ENCODE results near the gene DACT2.
"Not testable (repeated sequence)": the region's sequence is repeated elsewhere in the genome, so short reads cannot be mapped to it uniquely, and the experiment has no call there.

DACT2 gene

GRCh38 chr6:168281314-168281713, 38.3 kb downstream of the DACT2 start:
- not testable (repeated sequence) for DNase-seq (ENCODE audit: low read depth in 2 of 2)

GRCh38 chr6:168280899-168281245, 38.7 kb downstream of the DACT2 start:
- no peak for DNase-seq (ENCODE audit: low read depth in 2 of 2)

GRCh38 chr6:168280020-168280898, 39.3 kb downstream of the DACT2 start:
- no peak for DNase-seq (ENCODE audit: low read depth in 2 of 2)

GRCh38 chr6:168279403-168279935, 40.1 kb downstream of the DACT2 start:
- no peak for DNase-seq (ENCODE audit: low read depth in 2 of 2)

- no peak for DNase-seq (ENCODE audit: low read depth in 2 of 2)
These were observed 40.7 kb downstream of the DACT2 start for GRCh38 chr6:168278904-168279303.

- no peak for DNase-seq (ENCODE audit: low read depth in 2 of 2)
These were observed 42.3 kb downstream of the DACT2 start for GRCh38 chr6:168277274-168277669.

GRCh38 chr6:168276576-168277273, 42.9 kb downstream of the DACT2 start:
- DNase-seq (ENCODE audit: low read depth in 2 of 2): no peak

- no peak for DNase-seq (ENCODE audit: low read depth in 2 of 2)
These were observed 44.4 kb downstream of the DACT2 start for GRCh38 chr6:168275168-168275567.

GRCh38 chr6:168274037-168274952, 45.3 kb downstream of the DACT2 start:
- no peak for DNase-seq (ENCODE audit: low read depth in 2 of 2)

GRCh38 chr6:168273441-168274036, 46.0 kb downstream of the DACT2 start:
- no peak for DNase-seq (ENCODE audit: low read depth in 2 of 2)

GRCh38 chr6:168272415-168273325, 46.9 kb downstream of the DACT2 start:
- DNase-seq (ENCODE audit: low read depth in 2 of 2): no peak

- DNase-seq (ENCODE audit: low read depth in 2 of 2): no peak
These were observed 49.1 kb downstream of the DACT2 start for GRCh38 chr6:168270274-168271172.

GRCh38 chr6:168269455-168270243, 49.9 kb downstream of the DACT2 start:
- no peak for DNase-seq (ENCODE audit: low read depth in 2 of 2)

- no peak for DNase-seq (ENCODE audit: low read depth in 2 of 2)
These were observed 50.8 kb downstream of the DACT2 start for GRCh38 chr6:168268755-168269154.

GRCh38 chr6:168267779-168268178, 51.8 kb downstream of the DACT2 start:
- DNase-seq (ENCODE audit: low read depth in 2 of 2): not testable (repeated sequence)

- no peak for DNase-seq (ENCODE audit: low read depth in 2 of 2)
These were observed 53.5 kb downstream of the DACT2 start for GRCh38 chr6:168265827-168266815.

GRCh38 chr6:168265394-168265793, 54.2 kb downstream of the DACT2 start:
- no peak for DNase-seq (ENCODE audit: low read depth in 2 of 2)
